Uterus (tissue), 4 donors: Measurements from ENCODE around the gene TRMU. TPM values are rescaled to one million over a fixed set of nuclear protein-coding genes. Genes with fewer than 3 reads are reported as not detected.

Experiments
- DNase-seq, 2 donors: peaks; one replicate each; pipeline ENCODE4 v3.0.0-alpha.2; 2019 to 2020
- H3K27ac ChIP-seq, 2 donors: fragments of 200-600 bp; sonication (generic); 1 replicate in 1 of 2; 2 replicates in 1 of 2; pipeline ENCODE4 v1.5.1; 2016 to 2018
- H3K27me3 ChIP-seq, 2 donors: fragments of 200-600 bp; sonication (generic); one replicate each; pipeline ENCODE4 v1.5.1; 2018 to 2019; ENCODE audit warnings: control low read depth in 1 of 2
- H3K36me3 ChIP-seq, 2 donors: fragments of 200-600 bp; sonication (generic); one replicate each; pipeline ENCODE4 v1.5.1; 2019; ENCODE audit warnings: control low read depth in 1 of 2
- H3K4me1 ChIP-seq, 2 donors: fragments of 200-600 bp; sonication (generic); one replicate each; pipeline ENCODE4 v1.5.1; 2018 to 2019; ENCODE audit warnings: control low read depth in 1 of 2
- H3K4me3 ChIP-seq, 2 donors: fragments of 200-600 bp; sonication (generic); 1 replicate in 1 of 2; 2 replicates in 1 of 2; pipeline ENCODE4 v1.5.1; 2018 to 2019; ENCODE audit warnings: mild to moderate bottlenecking in 1 of 2
- H3K9me3 ChIP-seq, 2 donors: fragments of 200-600 bp; sonication (generic); one replicate each; pipeline ENCODE4 v1.5.1; 2019; ENCODE audit warnings: control low read depth in 1 of 2
- CTCF ChIP-seq, 4 experiments: fragments of 200-600 bp in 2 of 4; fragments of 450-650 bp in 2 of 4; sonication (generic) in 2 of 4; IDR thresholded peaks; one replicate each; pipeline ENCODE4 v1.5.1; 2016 to 2019; ENCODE audit warnings: antibody characterized with exemption in 4 of 4, mild to moderate bottlenecking in 2 of 4, moderate library complexity in 1 of 4
- POLR2A ChIP-seq, 2 donors: fragments of 450-650 bp; IDR thresholded peaks; one replicate each; pipeline ENCODE4 v1.6.1; 2016; ENCODE audit warnings: antibody characterized with exemption in 2 of 2, mild to moderate bottlenecking in 1 of 2, moderate library complexity in 1 of 2
- intact Hi-C: fragments of 100-400 bp; cut with DNase I; formaldehyde crosslinking; loops from one replicate; pipeline ENCODE4 v1.15.1; 2023; ENCODE audit warnings: low total_unique reads
- total RNA-seq, 4 donors: library from RNA; depleted of rRNA in 3 of 4; stranded (reverse); fragments of >200 nt in 3 of 4; gene quantifications; one replicate each; pipeline versions ENCODE4 v1.1.0 to v1.2.4, GENCODE V29; 2014 to 2023
- donor health status: DM: yes; HTN: yes; CAD: no.

The TRMU gene
- total RNA-seq, 4 donors from 2014 or later, result 14.1 to 52.5 (median 31.2) TPM

GRCh38 chr22:46347646-46348045 is 12.1 kb downstream of the TRMU start:
- H3K36me3 ChIP-seq, result no peaks in the 10 kb centered on the region
- H3K4me1 ChIP-seq, result no peaks in the 10 kb centered on the region
- H3K9me3 ChIP-seq, result no peaks in the 10 kb centered on the region
- H3K27ac ChIP-seq, result no peak overlapping the region
- H3K4me3 ChIP-seq, result no peak overlapping the region
- no peak for DNase-seq
- H3K27me3 ChIP-seq, result no peaks in the 10 kb centered on the region
- no peak for TF ChIP-seq CTCF (IDR thresholded peaks at IDR 0.05)
- TF ChIP-seq POLR2A (IDR thresholded peaks at IDR 0.05), result no peak
- intact Hi-C loops, result no loop called here

GRCh38 chr22:46348099-46348695 is 12.7 kb downstream of the TRMU start:
- intact Hi-C loops, result no loop called here
- Histone ChIP-seq H3K27ac (no peak overlapping the region), H3K4me1 (no peaks in the 10 kb centered on the region), H3K4me3 (no peak overlapping the region), H3K36me3 (no peaks in the 10 kb centered on the region), H3K27me3 (no peaks in the 10 kb centered on the region), H3K9me3 (no peaks in the 10 kb centered on the region)
- DNase-seq, result no peak
- TF ChIP-seq POLR2A (IDR thresholded peaks at IDR 0.05), result no peak
- TF ChIP-seq CTCF (IDR thresholded peaks at IDR 0.05), result no peak

- TF ChIP-seq CTCF (IDR thresholded peaks at IDR 0.05), result no peak
- no peak for TF ChIP-seq POLR2A (IDR thresholded peaks at IDR 0.05)
- Histone ChIP-seq H3K9me3 (no peaks in the 10 kb centered on the region), H3K27ac (no peak overlapping the region), H3K36me3 (no peaks in the 10 kb centered on the region), H3K27me3 (no peaks in the 10 kb centered on the region), H3K4me1 (no peaks in the 10 kb centered on the region), H3K4me3 (no peak overlapping the region)
- intact Hi-C loops, result no loop called here
- no peak for DNase-seq
These were observed 13.7 kb downstream of the TRMU start for GRCh38 chr22:46349238-46349637.

GRCh38 chr22:46349681-46350080 is 14.2 kb downstream of the TRMU start:
- DNase-seq, result no peak
- no peak overlapping the region for H3K4me3 ChIP-seq
- no peaks in the 10 kb centered on the region for H3K36me3 ChIP-seq
- TF ChIP-seq POLR2A (IDR thresholded peaks at IDR 0.05) (no peak), CTCF (IDR thresholded peaks at IDR 0.05) (no peak)
- no peak overlapping the region for H3K27ac ChIP-seq
- H3K4me1 ChIP-seq, result no peaks in the 10 kb centered on the region
- H3K9me3 ChIP-seq, result no peaks in the 10 kb centered on the region
- intact Hi-C loops, result no loop called here
- H3K27me3 ChIP-seq, result no peaks in the 10 kb centered on the region

GRCh38 chr22:46350121-46350520 is 14.6 kb downstream of the TRMU start:
- no peaks in the 10 kb centered on the region for H3K27me3 ChIP-seq
- H3K36me3 ChIP-seq, result no peaks in the 10 kb centered on the region
- TF ChIP-seq CTCF (IDR thresholded peaks at IDR 0.05) (no peak), POLR2A (IDR thresholded peaks at IDR 0.05) (no peak)
- no peaks in the 10 kb centered on the region for H3K9me3 ChIP-seq
- intact Hi-C loops, result no loop called here
- H3K27ac ChIP-seq, result no peak overlapping the region
- no peaks in the 10 kb centered on the region for H3K4me1 ChIP-seq
- no peak overlapping the region for H3K4me3 ChIP-seq
- DNase-seq, result no peak
